Cardiac septum (tissue), 1 donor: Measurements from ENCODE around the gene UBE2L5. TPM values are rescaled to one million over a fixed set of nuclear protein-coding genes. Genes with fewer than 3 reads are reported as not detected.
A peak's percentile ranks its signal among the peaks of the same experiment; 100 is the strongest.

Experiments used
- DNase-seq: peaks from one replicate; pipeline ENCODE4 v3.0.0-alpha.2; 2020; ENCODE audit warnings: low spot score
- intact Hi-C: fragments of 100-400 bp; cut with DNase I; formaldehyde crosslinking; loops from one replicate; pipeline ENCODE4 v1.14.0; 2022
- long read RNA-seq: library from polyadenylated mRNA; unstranded; transcript quantifications from one replicate; pipeline ENCODE4 v2.0.0, GENCODE V29; 2021
- total RNA-seq: library from RNA; stranded (reverse); fragmentation: NEBNext Ultra II Directional; extraction: Animal tissue kit (Norgen Biotek cat#: 25700); gene quantifications from one replicate; pipeline ENCODE4 v1.2.1, GENCODE V29; 2021
- donor health status: DM: no; HTN: no; CAD: no.

UBE2L5 gene
- not detected for total RNA-seq
- long read RNA-seq, result 0 reads

DNA sequence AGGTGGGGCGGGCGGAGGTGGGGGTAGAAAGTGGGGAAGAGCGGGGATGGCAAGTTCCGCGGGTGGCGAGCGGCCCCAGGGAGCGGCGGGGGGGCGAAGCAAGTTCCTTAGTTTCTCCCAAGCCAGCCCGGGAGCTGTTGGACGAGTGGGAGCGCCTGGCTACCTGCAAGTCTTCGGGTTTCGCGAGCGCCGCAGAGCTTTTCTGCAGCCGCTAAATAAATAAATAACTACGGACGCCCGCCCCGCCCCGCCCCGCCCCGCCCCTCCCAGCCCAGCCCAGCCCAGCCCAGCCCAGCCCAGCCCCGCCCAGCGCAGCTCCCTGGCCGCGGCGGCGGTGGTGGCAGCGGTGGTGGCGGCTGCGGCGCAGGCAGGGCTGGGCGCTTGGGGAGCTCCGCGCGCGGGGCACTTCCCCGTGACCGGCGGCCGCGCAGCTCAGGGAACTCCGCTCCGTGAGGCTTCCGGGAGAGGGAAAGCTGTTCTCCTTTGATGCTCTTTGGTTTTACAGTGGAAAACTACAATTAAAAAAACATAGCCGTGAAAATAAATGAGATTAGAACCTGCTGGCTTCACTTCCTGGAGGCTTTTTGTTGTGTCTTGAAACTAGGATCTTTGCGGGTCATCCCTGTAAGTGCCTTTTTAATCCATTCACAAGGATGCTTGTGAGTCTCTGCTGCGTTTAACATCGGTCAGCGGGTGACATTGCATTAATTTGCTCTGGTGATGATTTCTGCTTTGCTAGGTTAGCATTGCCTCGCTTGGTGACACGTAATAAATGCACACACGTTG lies at the start of gene UBE2L5:
Gene UBE2L5 (plus strand): TSS at position 440 of the 786 bp plus-strand sequence. CDS start 5,498 bp downstream, outside the sequence.
- intact Hi-C loops, result loop anchor here (5.0 to 10.0 kb wide), 2 partner anchors 117 to 195 kb away; partner anchors contain the start of genes KATNAL1 and USPL1

DNA sequence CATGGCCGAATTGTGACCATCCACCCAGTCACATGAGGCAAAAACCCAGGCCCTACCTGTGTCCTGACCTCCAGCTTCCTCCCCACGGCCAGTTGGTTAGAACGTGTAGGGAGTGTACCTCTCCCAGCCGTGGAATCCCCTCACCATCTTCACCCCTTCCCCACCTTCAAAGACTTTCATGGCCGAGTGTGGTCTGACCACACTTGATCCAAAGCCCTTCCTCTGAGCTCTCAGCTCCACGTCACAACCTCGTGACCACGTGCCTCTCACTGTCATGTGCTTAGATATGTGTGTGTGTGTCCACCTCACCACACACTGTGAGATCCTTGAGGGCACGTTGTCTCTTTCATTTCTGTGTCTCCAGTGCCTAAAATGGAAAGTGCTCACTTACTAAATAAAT lies 48.6 kb upstream of the UBE2L5 start:
- DNase-seq, result no peak
- intact Hi-C loops, result no loop called here

More for the DNA sequence above, at the start of gene UBE2L5:
- DNase-seq, result peak; percentile 91

DNA sequence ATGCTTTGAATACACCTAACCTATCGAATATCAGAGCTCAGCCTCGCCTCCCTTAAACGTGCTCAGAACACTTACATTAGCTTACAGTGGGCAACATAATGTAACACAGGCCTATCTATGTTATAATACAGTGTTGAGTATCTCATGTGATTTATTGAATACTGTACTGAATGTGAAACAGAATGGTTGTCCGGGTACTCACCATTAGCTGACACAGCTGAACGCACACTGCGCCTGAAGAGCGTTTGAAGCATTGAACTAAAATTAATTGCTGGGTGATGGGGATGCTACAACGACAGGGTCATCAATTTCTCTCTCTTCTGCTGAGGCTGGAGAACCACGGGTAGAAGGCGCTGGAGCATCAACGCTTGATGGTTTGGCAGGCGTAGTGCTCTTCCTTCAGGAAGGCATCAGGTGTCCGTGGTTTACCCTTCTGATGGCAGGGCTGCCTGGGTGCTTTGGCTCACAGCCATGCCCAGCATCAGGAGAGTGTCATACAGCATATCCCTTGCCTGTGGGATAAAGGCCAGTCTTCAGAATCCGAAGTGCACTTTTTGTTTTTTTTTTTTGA lies 46.9 kb upstream of the UBE2L5 start:
- DNase-seq, result no peak
- intact Hi-C loops, result no loop called here

DNA sequence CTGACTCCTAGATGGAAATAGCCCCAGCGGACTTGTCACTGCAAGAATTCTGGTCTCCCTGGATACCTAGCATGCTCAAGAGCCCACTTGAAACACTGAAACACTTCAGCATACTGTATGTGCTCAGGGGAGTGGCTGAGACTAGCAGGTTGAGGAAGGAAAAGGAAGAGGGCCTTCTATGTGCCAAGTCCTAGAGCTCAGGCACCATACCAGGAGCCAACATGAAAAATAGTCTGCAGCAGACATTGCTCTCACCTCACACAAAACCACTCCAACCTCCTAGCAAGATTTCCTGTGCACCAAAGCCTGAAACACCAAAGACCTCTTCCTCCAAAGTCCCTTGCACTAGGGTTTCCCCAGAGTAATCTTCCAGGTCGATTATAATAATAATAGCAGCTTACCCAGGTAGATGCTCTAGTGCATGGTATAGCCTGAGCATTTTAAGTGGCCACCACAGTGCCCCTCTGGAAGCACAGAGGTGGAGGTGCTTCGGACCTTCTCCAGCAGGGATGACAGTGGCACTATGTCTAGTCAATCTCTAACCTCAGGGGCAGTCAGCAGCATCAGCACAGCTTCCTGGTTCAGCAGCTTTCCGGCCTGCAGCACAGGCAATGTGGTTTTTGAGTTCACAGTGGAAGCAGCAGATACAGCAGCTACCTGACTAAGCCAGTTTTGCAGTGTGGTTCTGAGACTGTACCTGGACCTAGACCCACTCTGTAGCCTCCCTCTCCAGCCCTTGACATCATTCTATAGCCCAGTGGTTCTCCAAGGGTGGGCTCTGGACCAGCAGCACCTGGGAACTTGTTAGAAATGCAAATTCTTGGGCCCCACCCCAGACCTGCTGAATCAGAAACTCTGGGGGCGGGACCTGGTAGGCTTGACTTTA lies 45.6 kb upstream of the UBE2L5 start:
- intact Hi-C loops, result no loop called here
- DNase-seq, result no peak

DNA sequence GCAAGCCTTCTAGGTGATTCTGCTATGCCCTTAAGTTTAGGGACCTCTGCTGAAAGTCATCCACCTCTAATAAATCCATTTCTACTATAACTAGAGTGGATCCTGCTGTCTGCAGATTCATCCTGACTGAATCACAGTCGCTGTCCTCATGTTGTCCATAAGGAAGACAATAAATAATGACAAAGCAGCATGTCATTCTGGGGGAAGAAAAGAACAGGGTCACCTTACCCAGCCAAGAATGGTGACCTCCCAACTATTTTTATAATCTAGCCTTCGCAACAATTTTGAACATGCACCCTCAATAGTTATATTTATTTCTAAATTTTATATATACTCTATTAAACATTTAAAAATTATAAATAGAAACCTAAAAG lies 45.0 kb upstream of the UBE2L5 start:
- no peak for DNase-seq
- intact Hi-C loops, result no loop called here

DNA sequence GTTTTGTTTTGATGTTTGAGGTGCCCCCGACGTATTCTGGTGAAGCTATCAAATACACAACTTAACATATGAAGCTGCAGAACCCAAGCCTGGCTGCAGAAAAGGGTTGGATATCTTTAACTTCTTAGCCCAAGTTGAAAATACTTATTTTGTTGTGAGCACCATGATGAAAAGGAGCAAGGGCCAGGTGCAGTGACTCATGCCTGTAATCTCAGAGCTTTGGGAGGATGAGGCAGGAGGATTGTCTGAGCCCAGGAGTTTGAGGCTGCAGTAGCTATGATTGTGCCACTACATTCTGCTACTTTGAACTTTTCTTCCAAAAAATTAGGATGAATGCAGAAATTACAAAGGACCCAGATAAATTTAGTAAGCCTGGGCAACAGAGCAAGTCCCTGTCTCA lies 44.1 kb upstream of the UBE2L5 start:
- no peak for DNase-seq
- intact Hi-C loops, result no loop called here

DNA sequence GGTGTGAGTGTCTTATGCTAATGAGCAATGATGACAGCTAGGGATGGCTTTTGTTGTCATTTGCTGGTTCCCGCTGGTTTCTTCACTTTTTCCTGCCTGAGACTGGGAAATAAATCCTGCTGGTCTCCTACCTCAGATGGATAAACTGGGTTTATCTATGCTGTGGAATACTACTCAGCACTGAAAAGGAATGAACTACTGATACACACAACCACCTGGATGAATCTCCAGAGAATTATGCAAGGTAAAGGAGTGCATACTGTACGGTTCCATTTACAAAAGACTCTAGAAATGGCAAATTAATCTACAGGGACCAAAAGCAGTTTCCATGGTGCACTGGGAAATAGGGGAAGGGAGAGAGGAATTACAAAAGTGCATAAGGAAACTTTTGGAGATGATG lies 41.2 kb upstream of the UBE2L5 start:
- intact Hi-C loops, result no loop called here
- no peak for DNase-seq

DNA sequence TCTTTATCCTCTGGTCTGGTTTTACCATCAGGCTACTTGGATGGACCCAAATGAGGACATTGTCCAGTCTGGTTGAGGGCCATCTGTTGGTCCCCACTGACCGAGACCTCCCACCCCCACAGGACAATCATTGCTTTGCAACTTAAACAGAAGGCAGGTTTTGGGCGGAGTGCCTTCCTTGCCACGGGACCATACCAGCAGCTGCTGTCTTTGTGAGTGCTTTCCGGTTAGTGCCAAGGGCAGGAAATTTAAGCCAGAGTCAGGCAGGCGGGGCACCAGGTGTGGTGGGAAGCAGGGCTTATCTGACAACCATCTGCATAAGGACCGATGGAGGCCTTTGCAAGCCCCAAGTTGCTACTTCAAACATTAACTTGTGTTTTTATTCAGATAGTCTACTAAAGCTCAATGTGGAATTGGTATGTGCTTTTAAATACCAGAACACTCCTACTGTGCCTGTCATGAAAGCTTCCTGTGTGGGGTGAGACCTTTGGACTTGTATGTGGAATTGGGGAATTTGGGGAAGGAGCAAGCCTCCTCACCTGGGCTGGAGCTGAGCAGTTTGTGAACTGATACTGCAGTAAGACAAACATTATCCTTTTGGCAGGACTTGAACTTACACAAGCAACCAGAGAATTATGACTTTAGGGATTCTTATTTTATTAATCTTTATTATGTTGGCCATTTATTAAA lies 39.3 kb upstream of the UBE2L5 start:
- DNase-seq, result no peak
- intact Hi-C loops, result no loop called here

DNA sequence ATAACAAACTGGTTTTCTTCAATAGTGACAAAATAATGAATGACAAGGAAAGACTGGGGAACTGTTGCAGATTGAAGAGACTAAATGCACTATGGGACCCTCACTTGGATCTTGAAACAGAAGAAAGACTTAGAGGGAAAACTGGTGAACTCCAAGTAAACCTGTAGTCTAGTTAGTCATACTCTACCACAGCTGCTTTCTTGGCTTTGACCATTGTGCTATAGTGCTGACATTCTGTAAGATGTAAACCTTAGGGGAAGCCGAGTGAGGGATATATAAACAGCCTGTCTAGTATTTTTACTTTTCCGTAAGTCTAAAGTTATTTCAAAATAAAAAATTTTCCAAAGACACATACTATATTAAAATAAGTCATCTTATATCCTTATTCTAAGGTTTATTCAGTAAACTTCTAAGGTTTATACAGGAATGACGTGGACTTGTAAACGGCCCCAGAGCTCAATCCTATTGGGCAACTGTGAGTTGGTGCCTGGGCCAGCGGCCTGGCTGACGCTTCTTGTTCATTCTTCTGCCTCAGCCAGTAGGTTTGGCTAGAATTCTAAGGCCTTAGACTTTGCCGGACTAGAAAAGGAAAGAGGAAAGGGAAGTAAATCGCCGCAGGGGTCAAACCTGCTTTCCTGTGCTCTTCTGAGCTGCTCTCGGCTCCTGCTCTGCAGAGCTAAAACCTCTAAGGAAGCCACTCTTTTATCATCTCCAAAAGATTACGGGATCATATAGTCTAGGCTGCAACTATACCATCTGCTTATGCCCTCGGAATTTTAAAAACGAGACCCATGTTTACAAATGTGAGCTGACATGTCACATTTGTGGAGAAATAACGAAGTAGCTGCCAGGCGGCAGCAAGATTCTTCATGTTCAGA lies 33.6 kb upstream of the UBE2L5 start:
- no peak for DNase-seq
- intact Hi-C loops, result no loop called here

DNA sequence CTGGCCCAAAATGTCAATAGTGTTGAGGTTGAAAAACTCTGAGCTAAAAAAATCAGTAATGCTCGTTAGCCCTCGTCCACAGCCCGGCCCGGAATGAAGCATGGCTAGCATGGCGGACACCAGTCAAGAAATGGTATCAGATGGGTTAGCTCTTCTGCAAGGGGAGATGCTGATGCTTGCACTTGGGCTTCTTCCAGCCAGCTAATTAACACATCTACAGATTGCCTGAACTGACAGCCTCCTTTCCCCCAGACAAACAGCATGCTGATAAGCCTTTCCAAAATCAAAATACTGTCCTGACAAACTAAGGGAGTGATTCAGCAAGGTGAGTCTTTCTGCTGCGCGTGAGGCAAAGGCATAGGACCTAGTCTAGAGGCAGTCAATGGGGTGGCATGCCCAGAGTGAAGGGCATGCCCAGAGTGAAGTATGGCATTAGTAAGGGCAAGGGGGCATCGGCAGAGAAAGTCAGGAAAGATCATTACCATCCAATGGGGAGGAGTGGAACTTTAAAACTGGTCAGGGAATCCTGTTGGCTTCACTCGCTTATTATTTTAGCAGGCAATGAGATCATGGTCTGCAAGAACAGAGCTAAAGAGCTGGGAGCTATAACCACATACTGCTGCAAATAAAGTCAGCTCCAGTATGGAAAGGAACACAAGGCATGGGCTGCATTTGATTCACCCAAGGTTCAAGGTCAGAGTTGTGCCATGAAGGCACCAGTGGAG lies 30.2 kb upstream of the UBE2L5 start:
- intact Hi-C loops, result loop anchor here (10.0 kb wide), 1 partner anchor 283 kb away; no protein-coding TSS in a partner anchor
- no peak for DNase-seq

DNA sequence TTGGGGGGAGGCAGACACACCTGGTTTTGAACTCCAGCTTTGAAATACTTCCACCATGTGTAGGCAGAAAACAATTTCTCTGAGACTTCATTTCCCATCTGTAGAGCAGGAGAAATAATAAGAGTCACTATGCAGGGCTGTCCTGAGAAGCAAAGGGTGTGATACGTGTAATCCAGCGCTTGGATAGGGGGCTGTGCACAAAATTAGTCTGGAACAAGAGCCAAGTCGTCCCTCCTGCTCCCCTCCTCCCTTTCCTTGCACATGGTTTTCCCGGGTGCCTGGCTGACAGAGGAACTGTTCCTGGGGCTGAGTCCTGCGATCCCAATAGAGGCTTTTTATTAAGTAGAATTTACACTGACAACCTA lies 29.6 kb upstream of the UBE2L5 start:
- no peak for DNase-seq
- intact Hi-C loops, result loop anchor here (10.0 kb wide), 1 partner anchor 282 kb away; no protein-coding TSS in a partner anchor

DNA sequence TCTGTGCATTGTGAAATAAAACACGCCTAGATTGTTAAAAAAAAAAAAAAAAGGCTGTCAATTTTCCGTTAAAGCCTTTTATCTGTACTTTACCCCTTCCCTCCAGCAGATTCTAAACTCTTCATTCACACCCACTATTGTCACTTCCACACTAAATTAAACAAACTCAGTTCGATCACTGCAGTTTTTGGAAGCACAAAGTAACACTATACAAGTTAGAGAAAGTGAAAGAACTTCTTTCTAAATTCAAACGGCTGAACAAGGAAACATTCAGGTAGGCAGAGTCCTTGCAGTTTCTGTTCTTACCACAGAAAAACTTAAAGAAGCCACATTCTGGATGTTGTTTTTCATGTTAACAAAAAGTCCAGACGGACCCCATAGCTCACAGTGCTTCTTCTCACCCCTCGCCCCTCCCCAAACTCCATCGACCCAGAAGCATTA lies 27.5 kb upstream of the UBE2L5 start:
- DNase-seq, result no peak
- intact Hi-C loops, result loop anchor here (10.0 kb wide), 1 partner anchor 280 kb away; no protein-coding TSS in a partner anchor

DNA sequence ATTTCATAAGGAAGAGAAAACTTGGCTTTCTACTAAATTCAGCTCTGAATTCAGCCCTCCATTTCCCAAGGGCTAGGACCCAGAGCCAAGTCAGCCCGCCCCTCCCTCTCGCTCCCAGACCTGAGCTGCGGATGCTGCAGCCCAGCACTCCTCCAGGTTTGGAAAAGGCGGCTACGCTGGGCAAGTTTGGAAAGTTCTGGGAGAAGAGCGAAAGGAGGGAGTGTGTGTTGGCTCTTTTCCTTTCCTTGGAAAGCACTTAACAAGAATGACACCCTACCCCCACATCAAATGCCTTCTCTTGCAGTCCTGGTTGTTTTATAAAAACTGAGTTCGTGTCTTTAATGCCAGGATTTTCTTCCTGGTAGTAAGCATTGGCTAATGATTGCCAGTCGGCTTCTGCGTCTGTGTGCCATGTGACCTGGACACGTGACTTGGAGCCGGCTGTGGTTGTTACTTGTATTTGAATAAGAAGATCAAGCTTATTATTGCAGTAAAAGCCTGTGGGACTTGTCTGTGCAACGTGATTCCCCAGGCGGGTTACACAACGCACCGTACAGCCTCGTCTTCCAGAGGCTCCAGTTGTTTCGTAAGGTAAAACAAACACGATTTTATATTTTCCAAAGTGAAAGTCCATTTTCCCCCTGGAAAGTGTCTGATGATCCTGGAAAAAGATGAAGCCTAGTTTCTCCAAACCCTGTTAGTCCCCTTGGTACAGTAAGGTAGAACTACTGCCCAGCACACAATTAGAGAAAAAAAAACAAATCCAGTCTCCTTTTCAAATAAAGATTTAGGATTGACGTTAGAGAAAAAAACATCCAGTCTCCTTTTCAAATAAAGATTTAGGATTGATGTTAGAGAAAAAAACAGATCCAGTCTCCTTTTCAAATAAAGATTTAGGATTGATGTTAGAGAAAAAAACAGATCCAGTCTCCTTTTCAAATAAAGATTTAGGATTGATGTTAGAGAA lies 26.8 kb upstream of the UBE2L5 start:
- peak; percentile 92 for DNase-seq
- intact Hi-C loops, result loop anchor here (10.0 kb wide), 1 partner anchor 279 kb away; no protein-coding TSS in a partner anchor

DNA sequence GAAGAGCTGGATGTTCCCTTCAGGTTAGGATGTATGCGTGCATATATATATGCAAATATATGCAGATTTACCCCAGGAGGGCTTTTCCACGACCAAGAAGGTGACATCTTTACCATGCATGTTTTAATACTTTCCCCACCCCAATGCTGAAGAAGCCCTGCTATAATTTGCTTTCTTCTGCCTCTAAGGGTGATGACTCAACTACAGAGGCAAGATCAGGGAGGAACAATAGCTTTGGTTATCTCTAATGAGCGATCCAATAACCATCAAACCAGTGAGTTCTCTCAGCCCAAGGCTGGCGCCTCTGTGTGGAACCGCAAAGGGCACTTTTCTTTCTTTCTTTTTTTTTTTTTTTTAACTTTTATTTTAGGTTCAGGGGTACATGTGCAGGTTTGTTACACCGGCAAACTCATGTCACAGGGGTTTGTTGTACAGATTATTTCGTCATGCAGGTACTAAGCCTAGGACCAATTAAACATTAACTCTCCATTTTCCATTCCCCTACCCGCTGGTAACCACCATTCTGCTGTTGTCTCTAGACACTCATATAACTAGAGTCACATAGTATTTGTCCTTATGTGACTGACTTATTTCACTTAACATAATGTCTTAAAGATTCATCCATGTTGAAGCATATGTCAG lies 25.7 kb upstream of the UBE2L5 start:
- intact Hi-C loops, result loop anchor here (10.0 kb wide), 1 partner anchor 278 kb away; no protein-coding TSS in a partner anchor
- no peak for DNase-seq

DNA sequence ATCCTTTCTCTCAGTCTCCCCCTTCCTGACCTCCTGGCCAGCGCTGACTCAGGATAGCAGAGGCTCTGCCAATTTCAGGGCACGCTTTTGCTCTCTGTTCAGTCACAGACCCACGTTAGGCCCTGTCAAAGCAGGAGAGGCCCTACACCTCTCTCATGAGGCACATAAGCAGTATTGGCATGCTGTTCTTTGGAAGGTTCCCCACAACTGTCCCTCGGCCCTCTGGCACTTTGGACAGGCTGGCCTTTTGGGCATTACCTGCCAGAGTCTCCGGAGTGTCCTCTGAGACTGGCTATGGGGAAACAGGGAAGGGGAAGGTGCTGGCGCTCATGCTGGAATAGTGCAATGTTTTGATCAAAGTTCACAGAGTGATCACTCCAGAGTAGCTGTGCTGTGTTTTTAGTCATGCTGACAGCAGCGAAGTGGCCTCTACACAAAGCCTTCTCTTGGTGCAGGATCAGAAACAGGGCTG lies 23.7 kb upstream of the UBE2L5 start:
- DNase-seq, result no peak
- intact Hi-C loops, result loop anchor here (10.0 kb wide), 1 partner anchor 276 kb away; no protein-coding TSS in a partner anchor

DNA sequence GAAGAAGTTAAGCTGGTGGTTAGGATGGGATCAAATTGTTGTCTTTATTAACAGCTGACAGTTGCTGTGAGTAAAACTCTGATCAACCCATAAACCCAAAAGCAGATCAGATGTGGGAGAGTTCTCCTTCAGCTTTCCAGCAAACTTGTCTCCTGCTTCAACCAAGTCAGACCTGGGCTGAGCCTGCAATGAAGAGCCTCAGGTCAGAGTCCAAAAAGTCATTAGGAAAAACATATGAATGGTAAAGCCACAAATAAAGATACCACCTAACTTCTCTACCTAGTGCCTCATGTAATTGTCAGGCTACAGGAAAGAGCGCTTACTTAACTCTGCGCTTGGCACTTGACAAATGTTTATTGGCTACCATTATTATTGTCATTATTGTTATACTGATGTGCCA lies 21.9 kb upstream of the UBE2L5 start:
- DNase-seq, result no peak
- intact Hi-C loops, result loop anchor here (10.0 kb wide), 1 partner anchor 404 kb away; no protein-coding TSS in a partner anchor
